ENCODE results near the gene HABP2.

Gene HABP2

DNA sequence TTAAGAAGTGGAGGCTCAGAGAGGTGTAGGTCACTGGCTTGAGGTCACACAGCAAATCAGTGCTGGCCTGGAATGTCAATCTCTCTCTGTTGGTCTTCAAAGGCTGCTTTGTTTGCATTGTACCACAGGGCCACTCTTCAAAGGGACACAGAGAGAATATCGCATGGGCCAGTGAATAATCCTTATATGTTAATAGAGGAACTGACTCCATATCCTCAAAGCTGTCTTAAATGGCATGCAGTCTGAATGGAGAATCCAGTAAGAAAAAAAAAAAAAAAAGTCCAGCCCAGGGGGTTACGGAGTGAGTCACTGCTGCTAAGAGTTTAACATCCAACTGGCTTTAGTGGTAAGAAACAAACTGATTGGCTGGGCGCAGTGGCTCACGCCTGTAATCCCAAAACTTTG lies 56.9 kb downstream of the HABP2 start:
- DNase-seq: no peak

DNA sequence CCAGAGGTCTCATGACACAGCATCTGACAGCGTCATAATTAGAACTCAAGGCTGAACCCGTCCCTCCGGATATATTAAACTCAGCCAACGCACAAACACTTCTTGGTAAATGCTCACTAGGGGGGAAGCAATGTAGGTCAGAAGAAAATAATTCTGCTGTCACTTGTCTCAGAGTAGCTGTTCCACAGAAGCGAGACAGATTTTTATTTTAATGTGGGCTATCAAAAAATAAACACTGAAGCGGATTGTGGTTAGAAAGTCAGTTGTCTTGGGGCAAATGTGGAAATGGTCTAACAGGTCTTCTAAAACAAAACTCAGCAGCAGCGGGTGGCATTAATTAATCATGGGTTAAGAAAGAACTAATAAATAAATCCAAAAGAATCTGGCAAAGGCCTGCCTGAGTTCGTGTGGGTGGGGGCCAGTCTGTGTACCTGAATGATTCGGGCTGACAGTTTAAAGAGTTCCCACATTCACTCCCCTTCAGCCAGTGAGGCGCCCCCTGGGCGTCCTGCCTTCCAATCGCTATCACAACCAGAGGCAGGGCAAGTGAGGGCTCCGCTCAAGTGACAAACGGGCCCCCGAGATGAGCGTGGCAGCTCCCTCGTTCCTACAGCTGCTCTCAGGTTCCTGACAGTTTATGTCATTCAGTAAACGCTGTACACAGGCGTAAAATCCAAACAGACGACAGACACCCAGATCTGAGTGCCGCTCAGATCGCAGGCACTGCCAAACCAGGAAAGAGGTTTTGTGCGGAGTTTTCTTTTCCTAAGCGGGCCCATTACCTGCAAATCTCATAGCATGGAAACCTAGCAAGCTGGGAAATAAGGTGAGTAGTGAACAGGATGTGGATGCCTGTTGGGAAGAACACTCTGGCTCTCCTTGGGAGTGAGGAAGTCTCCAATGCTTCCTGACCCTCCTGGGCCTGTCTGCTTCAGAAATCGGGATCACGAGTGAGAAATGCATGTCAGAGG lies 58.1 kb downstream of the HABP2 start:
- no peak for DNase-seq

DNA sequence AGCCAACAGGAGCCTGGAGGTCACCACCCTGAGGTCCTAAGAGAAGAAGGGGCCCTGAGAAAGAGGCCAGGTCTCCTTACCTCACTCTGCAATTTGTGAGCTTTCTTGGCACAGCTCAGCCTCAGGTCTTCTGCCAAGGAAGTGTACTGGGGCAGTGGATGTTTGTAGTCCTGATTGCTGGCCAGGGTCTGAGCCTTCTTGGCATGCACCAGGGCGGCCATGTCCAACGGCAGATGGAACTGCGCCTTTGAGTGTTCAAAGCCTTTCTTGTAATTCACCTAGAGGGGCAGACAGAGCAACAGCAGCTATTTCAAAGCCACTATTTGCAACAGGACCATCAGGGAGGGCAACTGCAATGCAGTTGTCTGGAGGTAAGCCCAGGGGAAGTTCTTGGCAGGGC lies 59.3 kb downstream of the HABP2 start:
- no peak for DNase-seq

DNA sequence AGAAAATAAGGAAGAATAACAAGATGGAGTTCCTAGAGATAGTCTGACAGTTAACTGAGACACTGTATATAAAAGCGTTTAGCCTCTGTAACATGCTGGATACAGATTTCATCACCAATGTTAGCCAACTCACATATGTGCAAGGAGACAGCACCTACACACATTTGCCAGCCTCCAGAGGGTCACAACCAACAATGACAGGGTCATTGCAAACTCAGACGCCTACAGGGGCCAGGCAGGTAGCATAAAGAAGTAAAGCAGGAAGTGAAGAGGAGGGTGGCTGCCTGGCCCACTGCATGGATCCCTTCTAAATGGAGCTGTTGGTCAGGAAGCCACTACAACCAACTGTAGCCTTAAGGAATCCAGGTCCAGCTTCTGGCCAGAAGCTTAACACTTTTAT lies 60.6 kb downstream of the HABP2 start:
- no peak for DNase-seq

DNA sequence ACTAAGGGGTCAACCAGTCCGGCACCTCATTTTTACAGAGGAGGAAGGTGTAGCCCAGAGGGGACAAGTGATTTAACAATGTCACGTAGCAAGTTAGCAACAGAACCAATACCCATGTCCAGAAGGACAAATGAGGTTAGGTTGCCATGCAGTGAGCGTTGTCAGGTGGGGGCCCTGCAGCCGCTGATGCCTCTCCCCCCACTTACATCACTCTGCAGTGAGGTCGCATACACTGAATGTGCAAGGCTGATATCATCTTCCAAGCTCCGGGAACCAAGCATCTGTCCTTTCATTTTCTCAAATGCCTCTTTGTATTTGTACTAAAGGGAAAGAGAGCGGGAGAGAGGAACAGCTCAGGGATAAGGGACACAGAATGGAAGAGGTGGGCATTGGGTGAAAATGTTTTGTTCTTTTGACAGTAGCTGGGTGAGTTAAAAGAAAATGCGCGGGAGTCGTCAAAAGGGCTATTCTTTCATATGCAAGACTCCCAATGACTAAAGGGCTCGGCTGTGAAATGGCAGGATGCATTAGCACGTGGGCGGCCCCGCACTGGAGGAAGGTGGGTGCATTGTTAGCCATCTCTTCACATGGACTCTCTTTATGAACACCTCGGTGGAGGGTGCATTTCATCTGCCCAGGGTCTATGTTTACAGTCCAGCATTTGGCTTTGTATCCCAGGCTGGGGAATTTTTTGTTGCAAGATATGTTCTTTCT lies 61.3 kb downstream of the HABP2 start:
- no peak for DNase-seq

DNA sequence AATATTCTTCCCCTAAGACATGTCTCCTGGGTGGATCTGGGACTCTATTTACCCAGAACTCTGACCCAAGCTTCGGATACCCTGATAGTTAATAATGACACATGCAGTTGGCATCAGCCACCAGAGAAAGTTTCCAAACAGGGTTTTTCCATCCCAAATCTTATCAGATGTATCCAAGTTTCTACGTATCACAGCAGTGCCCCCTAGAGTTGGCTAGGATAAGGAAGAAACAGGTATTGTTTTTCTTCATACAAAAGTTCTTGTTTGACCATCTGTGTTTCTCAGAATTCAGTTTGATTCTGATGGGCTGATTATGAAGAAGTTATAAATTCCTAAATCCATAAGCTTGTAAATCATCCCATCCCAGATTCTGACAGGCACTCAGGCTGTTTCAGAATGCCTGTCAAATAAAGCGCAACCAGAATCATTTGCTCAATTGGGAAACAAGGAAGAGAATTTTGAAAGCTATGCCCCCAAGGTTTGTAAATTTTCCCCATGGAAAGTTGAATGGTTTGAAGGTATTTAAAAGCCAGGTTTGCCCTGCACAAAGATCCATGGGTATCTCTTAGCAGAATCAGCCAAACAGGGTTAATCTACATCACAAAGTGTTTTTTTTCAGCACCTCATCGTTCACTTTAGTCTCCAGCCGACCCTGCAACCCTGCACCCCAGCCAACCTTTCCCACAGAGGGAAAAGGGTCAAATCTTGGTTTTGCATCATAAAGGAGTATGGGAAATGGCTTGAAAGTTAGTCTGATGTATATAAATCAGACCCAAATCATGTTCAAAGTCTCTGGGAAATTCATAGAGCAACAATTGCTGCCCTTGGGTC lies 63.6 kb downstream of the HABP2 start:
- DNase-seq: no peak

DNA sequence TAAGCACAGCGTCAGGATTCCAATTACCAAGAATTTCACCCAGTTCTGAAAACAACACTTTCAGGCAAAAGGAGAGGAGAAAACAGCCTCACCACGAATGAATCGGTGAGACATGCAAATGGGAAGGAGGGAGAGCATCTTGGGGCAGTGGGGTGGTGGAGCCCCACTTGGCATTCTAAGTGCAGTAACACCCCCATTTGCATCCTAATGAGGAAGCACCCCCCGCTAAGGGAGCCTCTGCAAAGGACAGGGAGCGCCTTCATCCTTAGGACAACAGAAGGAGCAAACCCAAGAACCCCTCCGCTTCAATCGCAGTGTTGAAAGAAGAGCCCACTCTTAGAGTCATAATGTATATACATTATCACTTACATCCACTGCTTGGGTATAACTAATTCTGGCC lies 64.2 kb downstream of the HABP2 start:
- no peak for DNase-seq

DNA sequence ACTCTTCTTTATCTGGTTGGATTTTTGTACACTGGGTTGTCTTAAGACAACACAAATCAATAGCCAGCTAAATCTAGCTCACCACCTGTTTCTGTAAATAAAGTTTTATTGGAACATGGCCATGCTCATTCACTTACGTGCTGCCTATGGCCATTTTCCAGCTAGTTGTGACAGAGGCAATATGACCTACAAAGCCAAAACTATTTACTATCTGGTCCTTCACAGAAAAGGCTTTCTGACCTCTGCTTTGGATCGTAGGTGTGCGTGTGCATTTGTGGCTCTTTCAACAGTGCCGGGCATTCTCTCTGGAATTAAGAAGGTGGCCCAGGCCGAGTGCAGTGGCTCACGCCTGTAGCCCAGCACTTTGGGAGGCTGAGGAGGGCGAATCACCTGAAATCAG lies 65.5 kb downstream of the HABP2 start:
- DNase-seq: no peak

DNA sequence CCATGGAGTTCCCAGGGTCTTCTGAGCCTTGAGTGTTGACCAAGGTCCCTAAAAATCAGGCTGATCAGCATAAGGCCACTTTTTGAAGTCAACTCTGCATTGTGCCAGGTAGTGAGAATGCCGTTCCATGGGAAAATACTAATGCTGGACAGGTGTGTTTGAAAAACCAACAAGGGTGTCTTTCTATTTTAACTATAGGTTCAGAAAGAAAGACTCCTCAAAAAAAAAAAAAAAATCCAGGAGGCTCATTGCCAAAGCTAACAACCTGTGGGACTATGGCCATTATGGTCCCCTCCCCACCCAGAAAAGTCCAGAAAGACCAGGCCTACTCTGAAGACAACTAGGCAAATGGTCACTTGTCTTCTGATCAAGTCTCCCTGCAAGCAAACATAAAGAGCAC lies 66.5 kb downstream of the HABP2 start:
- no peak for DNase-seq

DNA sequence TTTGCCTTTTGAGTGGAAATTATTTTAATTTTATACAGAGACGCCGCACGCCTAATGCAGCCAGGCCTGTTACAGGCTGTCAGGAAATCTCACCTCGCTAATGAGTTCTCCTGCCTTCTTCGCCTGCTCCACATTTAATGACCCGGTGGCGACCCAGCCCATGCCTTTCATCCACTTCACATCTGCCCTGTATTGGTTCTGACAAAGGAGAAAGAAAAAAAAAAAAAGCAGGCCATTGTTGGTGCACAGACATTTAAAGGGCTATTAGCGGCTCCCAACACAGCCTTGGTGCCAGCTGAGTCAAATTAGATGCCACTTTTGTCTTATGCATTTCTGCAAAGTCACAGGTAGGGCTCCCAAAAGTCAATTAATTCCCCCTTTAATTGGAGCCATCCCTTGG lies 67.7 kb downstream of the HABP2 start:
- no peak for DNase-seq

DNA sequence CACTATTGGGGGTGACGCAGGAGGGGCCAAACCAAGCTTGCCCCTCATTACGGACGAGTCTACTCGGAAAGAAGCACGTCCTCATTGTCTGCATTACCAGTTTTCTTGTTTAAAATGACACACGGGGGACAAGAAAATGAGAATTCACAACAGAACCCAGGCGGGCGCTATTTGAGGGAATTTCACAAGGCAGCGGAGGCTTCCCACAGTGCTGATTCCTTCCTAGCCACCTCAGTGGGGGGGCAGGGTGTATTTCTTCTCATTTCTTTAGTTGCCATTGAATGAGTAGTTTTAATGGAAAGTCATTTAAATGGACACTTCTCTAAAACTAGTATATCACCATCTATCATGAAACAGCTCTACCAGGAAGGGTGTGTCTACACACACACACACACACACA lies 68.1 kb downstream of the HABP2 start:
- DNase-seq: no peak

DNA sequence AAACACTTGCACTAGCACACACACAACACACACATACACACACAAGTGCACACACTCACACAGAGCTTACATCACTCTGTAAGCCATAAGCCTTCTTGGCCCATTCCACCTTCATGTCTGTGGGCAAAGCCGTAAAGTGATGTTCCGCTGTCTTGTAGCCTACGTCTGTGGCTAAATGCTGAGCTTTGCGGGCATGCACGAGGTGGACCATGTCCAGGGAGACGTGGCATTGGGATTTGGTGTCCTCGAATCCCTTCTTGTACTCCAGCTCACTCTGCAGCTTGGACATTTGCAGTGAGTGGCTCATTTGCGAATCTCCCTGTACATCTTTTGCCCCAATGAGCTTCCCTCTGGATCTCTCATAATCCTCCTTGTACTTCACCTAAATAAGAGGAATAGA lies 68.9 kb downstream of the HABP2 start:
- no peak for DNase-seq

DNA sequence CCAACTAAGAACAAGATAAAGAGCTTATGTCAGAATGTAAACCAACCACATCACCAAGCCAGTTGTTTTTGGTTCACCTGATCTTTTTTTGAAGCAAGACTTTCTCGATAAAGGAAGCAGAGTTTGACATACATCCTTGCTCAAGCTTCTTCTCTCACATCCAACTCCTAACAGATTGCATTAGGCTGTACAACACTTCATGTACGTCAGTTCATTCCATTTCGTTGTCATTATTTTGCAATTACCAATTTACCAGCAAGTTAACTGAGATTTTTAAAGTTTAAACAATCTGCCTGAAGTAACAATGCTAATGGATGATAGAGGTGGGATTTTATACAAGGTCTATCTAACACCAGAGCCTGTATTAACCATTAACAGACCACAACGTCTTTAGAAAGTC lies 70.0 kb downstream of the HABP2 start:
- DNase-seq: no peak

DNA sequence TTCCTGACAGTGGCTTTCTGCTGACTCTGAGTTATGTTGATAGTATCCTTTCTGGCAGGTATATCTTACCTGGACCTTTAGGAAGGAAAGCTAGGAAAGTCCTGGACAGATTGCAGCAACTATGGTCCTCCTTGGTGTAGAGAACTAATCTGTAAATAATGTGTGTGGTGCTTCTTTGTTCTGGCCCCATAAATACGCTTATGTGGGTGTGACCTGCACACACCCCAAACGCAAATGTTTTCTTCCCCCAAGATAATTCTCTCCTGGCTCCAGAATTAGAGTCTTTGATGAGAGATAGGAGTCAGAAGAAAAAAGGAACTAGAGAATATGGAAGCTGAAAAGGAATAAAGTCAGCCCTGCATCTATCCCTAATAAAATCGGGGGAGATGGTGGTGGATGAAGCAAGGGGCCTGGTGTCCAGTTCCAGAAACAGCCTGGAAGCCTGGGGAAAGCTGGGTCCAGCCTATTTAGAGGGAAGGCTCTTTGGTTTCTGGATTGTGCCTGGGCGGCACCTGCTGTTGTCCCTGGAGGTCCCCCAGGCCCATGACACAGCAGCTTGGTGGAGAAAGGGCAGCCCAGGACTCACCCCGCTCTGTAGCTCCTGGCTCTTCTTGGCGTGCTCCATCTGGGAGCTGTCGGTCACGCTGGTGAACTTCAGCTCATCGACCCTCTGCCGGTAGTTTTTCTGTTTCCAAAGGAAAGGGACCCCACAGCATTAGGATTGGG lies 72.8 kb downstream of the HABP2 start:
- DNase-seq: no peak

DNA sequence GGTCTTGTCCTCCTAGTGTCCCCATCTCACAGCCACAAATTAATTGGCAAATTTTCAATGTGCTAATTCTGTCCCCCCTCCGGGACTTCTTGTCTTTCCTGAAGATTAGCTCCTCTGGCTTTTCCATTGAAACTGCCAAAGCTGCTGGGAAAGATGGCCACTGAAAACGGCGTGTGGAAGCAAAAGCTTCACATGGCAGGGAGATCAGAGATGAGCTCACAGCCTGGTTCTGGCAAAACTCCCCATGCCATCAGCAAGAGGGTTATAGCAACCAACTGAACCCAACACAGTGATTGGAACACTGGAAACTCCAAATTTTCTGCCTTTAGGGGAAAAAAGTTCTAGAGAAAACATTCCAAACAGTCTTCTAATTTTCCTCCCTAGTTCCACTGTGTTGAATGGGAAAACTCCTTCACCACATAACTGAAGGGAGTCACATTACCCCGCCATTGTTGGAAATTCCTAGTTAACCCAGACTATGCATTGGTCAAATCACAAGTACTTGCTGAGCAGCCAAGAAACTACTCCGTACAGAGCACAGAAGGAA lies 74.0 kb downstream of the HABP2 start:
- DNase-seq: no peak

DNA sequence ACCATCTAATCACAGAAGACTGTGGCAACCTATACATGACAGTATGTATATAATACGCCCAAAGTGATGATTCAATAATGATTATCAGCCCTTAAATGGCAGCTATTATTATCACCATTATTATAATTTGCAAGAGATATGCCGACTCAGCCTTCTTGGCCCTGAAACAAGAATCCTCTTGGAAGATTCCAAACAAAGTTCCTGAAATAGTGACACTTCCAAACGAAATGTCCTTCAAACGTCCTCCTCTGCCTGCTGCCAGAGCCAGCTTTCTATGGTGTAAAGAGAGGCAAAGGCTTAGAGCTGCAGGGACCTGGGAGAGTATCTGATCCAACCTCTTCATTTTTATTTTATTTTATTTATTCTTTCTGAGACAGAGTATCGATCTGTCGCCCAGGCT lies 75.0 kb downstream of the HABP2 start:
- DNase-seq: no peak

DNA sequence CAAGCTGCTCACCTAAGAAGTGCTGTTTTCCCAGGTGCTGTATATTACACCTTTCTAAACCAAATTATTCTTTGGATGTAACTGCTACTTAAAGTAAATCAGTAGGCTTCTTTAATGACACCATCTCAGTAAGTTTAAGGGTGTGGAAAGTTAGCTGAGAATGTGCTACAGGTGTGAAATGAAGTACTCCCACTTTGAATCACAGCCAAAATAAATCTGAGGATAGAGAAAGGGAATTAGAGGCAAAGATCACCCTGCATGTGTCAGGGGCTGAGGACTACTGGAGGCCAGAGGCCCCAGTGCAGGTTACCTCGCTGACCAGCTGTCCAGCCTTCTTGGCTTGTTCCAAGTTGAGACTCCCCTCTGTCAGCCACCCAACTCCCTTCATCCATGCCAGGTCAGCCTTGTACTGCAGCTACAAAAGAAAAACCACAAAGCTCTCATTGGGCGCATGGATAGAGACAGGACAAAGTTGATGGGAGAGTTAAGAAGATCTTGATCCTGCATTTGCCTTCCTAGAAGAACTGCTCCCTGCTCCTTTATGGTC lies 75.8 kb downstream of the HABP2 start:
- DNase-seq: no peak

DNA sequence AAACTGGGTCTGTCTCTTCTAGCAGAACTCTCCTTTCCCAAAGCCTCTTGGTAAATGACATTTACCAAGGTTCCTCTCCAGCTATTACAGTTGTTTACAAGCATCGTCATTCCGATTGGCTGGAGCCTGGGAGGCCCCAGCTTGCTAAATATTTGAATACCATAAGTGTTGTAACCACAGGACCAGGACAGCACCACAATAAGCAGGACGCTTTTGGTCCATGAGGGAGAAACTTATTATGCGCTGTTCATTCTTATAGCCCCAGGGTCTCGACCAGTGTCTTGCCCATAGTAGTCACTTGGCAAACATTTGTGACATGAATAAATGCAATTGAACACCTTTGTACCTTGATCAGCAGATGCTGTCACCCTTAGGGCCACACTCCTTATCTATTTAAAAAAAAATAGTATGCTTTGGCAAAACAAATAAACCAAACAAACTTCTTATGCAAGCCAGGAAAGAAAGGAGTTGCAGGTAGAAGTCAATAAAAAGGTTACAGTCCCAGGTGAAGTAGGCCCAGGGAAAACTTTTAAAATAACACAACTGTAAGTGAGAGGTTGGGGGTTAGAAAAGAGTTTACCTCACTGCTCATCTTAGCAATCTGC lies 78.2 kb downstream of the HABP2 start:
- no peak for DNase-seq

DNA sequence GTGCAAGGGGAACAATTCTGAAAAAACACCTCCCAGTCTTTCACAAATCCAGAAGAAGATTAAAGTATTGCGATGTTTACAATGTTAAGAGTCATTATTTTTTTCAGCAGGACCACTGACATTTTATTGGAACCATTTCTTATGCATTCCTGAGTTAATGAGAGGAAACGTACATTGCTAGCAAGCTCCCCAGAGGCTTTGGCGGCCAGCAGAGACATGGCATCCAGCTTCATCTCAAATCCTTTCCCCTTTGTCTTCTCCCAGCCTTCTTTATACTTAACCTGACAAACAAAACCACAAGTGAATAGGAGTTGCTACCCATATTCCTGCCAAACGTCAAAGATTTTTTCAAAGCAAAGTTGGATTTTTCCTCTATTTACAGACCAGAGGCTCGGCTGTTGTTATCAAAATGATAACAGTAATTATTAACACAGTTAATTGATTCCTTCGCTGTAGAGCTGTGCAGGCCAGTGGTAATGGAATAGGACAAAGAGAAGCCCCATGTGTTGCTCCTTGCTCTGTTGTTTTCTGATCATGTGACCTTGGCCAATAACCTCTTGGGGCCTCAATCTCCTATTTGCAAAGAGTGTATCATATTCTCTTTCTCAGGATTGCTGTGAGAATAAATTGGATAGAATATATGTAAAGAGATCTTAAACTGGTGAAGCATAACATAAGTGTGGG lies 79.0 kb downstream of the HABP2 start:
- no peak for DNase-seq

Data from stimulated activated CD4-positive, alpha-beta T cell treated with anti-CD3 and anti-CD28 coated beads, Interleukin-2, amount 100 ng/mL, for 24 hours (primary cell).